Heart left ventricle (tissue), 13 donors: Measurements from ENCODE around the gene GALM.

Source experiments
- POLR2A ChIP-seq, 2 donors: fragments of 450-650 bp; IDR thresholded peaks; one replicate each; pipeline ENCODE4 v1.6.1; 2017; ENCODE audit warnings: antibody characterized with exemption in 2 of 2, mild to moderate bottlenecking in 2 of 2, moderate library complexity in 2 of 2
- TF ChIP-seq, protein P1 (sequence below), 12 donors: fragments of 200-600 bp; sonication (generic) in 4 of 12; IDR thresholded peaks; one replicate each; pipeline versions ENCODE4 v1.5.0 to v1.8.0; 2018 to 2022; ENCODE audit warnings: antibody characterized with exemption in 12 of 12, mild to moderate bottlenecking in 5 of 12
- donor health status: ischemic (EF 13 %, LVEDD 7.1; RV severe dilation, severe dysfunction).
- donor health status: DM: no; HTN: yes; CAD: no.
- donor health status: DM: no; HTN: no; CAD: no.
- donor health status: ischemic (EF 25% LVEDD 6.9; RV normal size, moderate dysfunction).
- donor health status: ischemic (EF 25% LVEDD 5.7; RV mildly dilated, moderate dysfunction).
- donor health status: ischemic (EF 35%, LVEDD 5.7; RV mildly dilated, moderate dysfunction).
- donor health status: nonischemic (EF 11% LVEDD 7.7; RV severe dilation, severe dysfunction).
- donor health status: DM: yes; HTN: yes; CAD: no.
- donor health status: PGD.
- donor health status: ischemic (EF 29% LVEDD 5.4; RV normal size, mild dysfunction).
- donor health status: nonischemic (EF 23%, LVEDD 6.1; RV moderate dilation, normal function).

DNA sequence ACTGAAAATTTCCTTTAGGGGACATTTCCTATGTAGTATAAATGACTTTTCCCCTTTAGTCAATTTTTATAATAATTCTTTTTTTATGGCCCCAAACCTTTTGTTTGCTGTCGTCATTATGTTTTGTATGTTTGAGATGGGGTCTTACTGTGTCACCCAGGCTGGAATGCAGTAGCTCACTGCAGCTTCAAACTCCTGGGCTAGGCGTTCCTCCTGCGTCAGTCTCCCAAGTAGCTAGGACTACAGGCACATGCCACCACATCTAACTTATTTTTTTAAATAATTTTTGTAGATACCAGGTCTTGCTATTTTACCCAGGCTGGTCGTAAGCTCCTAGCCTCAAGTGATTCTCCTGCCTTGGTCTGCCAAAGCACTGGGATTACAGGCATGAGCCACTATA, 30.8 kb upstream of the GALM start:
- TF ChIP-seq POLR2A (IDR thresholded peaks at IDR 0.05): no peak
- TF ChIP-seq, protein P1, sequence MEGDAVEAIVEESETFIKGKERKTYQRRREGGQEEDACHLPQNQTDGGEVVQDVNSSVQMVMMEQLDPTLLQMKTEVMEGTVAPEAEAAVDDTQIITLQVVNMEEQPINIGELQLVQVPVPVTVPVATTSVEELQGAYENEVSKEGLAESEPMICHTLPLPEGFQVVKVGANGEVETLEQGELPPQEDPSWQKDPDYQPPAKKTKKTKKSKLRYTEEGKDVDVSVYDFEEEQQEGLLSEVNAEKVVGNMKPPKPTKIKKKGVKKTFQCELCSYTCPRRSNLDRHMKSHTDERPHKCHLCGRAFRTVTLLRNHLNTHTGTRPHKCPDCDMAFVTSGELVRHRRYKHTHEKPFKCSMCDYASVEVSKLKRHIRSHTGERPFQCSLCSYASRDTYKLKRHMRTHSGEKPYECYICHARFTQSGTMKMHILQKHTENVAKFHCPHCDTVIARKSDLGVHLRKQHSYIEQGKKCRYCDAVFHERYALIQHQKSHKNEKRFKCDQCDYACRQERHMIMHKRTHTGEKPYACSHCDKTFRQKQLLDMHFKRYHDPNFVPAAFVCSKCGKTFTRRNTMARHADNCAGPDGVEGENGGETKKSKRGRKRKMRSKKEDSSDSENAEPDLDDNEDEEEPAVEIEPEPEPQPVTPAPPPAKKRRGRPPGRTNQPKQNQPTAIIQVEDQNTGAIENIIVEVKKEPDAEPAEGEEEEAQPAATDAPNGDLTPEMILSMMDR (IDR thresholded peaks at IDR 0.05): no peak
